Cerebellar nuclear complex (tissue), 1 donor: ENCODE data around the gene GPR87.

ENCODE experiments used
- DNase-seq, 2 experiments: peaks; one replicate each; lab custom pipeline; 2025; lab: John Stamatoyannopoulos, UW

The GPR87 gene, protein sequence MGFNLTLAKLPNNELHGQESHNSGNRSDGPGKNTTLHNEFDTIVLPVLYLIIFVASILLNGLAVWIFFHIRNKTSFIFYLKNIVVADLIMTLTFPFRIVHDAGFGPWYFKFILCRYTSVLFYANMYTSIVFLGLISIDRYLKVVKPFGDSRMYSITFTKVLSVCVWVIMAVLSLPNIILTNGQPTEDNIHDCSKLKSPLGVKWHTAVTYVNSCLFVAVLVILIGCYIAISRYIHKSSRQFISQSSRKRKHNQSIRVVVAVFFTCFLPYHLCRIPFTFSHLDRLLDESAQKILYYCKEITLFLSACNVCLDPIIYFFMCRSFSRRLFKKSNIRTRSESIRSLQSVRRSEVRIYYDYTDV

DNA sequence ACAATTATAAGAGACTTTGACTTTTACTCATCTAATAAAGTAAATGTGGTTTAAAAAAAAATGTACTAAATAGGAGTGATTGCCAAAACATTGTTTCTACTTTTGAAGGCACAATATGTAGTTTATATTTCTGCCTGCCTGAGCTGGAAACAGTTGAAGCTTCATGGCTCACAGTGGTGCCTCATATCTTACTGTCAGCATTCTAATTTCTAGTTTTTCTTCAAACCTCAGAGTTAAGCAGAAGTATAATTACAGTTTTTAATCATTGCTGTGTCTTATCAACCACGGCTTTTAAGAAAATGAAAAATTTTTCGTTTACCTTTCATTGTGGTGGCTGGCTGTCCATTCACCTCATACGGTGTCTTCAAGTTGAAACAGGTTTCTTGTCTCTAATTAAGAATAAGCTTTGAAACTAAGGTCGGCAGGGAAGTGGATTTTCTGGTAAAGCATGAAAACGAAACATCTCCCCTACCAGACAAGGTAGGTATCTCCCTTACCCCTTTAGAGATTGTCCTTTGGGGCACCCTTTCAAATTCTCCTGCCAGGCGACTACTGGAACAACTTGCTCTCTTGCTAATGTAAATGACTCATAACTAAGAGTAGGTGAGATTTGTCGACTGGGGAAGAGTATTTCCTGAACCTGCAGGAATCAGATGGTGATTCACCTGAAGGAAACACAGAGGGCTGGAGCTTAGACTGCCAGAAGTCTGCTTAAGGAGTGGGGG, at the start of gene GPR87:
Gene GPR87 (minus strand): TSS at position 554 of the 725 bp plus-strand sequence. CDS start 16,720 bp downstream, outside the sequence.
- no peak for DNase-seq

DNA sequence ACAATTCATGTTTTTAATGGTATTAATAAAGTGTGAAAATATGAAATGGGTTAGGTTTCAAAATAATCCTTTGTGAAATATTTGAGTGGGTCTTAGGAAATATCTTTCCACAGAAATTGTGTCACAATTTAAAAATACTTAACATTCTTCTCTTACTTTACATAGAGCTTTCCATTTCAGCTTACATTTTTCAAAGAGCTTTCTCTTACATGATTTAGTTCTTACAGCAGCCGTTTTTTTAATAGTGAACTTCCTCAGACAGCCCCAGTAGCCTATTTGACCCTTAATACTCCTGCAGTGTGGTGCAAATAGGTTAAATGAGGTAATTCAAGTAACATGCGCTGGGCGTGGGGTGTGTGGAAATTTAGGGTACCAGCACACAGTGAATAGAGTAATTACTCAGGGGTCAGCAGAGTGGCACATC, 46.1 kb upstream of the GPR87 start:
- no peak for DNase-seq

DNA sequence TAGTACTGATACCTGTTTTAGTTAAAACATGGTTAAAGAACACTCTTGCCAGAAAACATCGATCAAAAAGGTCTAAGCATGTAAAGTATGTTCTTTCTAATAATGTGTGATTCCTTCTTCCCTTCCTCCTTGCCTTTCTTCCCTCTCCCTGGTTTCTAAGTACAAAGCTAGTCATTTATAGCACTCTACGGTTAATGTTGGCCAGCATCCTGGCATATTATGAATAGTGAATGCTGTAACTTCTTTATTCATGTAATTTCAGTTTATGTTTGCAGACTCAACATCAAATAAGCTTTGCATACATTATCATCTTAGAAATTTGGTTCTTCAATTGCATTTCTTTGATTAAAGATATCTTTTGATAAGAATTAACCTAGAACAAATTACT, 40.8 kb upstream of the GPR87 start:
- no peak for DNase-seq

DNA sequence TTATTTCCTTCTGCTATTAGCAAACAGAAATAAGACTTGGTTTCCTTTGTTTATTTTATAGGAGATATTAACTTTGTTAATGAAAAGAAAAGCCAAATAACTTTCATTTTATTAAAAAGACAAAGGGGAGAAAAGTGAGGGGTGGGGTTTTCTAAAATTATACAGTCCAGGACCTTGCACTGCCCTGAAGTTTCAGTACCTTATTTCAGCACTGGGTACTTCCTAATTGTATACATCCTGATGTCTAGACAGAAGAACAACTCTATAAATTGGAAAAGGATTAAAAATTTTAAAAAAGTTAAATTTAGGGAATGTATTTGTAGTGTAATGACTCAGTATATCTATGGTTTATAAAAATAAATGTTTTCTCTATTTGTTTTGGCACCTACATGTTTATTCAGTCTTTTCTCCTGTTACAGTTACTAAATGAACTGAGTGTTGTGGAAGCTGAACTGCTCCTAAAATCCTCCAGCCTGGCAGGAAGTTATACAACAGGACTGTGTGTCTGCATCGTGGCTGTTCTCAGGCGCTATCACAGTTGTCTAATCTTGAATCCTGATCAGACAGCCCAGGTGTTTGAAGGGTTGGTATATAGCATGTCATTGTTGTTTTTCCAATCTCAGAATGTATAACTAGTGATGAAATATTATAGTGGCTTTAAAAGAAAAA, 40.3 kb upstream of the GPR87 start:
- no peak for DNase-seq

DNA sequence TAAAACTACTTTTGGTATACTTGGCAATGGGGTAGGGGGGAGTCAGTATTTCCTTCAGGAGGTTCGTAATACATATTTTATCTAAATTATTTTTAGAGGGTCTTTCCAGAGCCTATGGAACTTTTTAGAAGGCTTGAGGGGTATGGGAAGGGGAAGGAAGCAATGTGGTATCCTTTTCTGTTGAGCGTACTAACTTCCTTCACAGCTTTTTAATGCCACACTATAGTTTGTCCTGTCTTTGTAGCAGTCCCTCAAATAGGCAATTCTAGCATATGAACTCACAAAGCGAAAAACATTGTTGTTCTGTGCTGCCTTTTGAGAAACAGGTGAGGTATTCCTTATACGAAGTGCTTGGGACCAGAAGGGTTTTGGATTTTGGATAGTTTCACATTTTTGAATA, 35.0 kb upstream of the GPR87 start:
- no peak for DNase-seq

DNA sequence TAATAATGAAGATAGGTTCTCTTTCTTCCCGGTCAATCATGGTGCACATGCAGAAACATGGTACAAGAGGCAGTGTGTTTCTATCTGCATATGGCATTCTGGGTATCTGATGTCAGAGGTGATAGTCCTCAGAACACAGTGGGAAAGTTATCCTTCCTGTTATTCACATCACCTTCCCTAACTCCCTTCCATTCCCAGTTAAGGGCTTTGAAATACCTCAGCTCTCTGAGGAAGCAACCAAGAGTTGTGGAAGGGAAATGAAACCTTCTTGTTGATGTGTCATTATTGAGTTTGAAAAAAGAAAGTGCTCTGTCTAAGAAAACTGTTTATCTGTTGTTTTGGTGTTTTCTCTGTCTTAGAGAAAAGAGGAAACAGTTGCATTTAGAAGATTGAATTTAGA, 34.6 kb upstream of the GPR87 start:
- DNase-seq, result no peak

DNA sequence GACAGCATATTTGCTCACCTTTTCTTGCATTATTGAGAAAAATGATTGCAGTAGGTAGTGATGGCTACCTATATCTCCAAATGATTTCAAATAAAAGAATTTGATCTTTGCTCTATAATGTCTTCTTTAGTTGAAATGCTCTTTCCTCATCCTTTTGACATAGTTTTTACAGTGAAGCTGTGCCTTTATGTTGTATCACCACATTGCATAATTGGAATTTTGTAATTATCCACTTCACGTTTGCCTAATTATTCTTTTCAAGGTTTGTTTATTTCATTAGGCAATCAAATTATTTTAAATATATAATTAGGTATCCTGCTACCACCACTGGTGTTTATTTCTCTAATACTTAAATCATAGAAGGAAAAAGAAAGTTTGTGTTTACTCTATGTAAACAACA, 34.0 kb upstream of the GPR87 start:
- DNase-seq, result no peak

DNA sequence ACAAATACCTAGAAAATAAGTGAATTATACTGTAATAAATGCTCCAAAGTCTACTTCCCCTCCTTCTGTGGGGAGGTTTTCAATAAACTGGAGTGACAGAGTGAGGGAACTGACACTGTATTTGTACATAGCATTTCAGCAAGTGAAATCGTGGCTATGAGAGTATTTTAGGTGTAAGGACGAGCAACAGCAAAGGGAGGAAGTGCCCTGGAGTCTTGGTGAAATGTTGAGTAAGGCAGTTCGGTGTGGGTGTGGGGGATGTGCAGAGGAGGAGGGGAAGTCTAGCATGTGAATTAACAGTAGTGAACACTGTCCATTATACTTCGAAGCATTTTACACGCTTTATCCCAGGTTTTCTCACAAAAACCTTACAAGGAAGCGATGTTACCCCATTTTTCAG, 30.8 kb upstream of the GPR87 start:
- no peak for DNase-seq

DNA sequence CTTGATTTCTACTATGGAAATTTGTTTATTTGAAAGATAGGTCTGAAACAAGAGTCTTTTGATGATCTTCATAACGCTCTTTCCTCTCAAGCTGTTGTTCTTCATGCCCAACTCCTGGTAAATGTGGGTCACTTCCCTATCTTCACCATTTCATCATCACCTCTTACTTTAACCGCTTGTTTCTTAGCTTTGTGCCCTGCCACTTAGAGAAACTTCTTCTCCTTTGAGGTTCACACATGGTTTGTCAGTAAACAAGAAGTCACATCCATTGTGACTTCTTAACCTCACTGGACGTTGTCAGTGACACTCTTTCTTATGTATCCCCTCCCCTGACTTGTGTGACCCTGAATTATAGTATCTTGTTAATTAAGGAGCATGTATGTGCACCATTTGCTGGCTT, 29.7 kb upstream of the GPR87 start:
- no peak for DNase-seq

DNA sequence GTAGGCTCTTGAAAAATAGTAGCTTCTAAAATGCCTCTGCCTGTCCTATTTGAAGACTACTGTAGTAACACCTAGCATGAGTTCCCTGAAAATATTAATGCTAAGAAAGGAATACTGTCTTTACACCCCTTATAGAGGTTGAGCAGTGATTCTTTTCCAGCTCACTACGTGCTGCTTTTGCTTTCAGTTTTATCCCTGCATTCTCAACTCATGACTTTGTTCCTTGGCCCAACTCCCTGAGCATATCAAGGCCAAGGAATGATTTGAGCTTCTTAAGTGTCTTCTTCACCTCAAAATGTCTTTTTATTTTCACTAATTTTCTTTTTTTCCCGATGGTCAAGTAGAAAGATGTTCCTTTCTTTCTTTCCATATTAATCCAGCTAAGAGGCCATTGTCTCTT, 29.2 kb upstream of the GPR87 start:
- DNase-seq, result no peak

DNA sequence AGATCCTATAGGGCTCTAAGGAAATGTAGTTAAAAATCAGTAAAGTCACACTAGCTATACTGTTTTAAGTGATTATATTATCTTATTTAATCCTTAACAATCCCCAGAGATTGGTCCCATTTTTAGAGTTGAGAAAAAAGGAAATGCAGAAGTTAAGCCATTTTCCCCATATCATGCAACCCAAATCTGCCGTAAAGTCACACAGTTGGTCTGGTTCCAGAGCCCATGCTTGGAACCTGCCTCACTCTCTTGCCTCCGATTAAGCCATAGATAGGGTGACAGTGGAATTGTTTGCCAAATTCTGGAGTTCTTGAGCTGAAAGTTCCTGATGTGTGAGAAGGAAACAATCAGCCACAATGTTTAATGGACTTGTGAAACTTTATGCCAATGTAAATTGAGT, 15.1 kb upstream of the GPR87 start:
- DNase-seq, result no peak

DNA sequence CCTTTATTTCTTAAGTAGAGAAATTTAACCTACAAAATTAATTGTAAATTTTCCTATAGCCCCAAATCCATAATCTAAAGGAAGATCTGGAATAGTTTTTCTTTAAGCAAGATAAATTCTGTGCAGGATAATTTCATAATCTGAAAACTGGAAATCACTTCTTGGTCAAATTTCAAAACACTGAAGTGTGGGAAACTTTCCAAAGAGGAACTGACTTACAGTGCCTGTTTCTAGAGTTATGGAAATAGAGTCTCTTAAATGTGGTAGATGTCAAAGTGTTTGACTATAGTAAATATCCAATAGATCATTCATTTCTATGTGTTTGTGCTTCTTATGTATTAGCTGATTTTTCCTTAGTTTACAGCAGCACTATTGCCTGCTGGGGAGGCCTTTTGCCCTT, 14.3 kb upstream of the GPR87 start:
- DNase-seq, result no peak

DNA sequence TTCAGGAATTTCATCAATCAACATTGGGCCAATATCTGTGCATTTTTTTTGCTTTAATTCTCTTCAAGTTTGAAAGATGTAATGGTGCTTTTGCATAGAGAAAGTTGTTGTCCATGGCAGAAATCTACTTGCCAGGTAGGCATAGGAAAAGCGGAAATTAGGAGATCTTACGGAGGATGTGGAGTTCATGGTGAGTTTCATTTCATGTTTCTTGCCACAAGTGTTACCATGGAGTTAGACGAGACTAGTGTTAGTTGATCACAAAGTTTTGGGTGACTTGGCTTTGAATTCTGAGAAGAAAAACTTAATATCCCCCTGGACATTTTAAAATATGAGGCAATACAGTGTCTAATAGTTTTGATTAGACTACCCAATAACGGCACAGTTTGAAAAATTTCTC, 13.8 kb upstream of the GPR87 start:
- no peak for DNase-seq

DNA sequence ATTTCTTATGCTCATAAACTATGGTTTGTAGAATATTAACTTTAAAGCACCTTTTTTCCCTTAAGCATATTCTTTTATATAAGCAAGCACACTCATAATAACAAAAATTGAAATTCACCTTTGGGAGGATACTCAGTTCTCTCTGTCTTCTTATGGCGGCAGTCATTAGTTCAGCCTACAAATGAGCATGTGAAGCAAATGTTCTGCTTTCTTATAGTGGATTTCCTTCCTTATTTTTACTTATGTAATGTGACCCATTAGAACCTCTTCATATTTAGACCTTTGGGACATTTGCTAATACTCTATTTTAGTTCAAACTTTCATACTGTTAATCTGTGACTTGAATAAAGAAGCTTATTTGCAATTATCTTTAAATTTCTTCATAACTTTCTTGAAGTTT, 12.7 kb upstream of the GPR87 start, which contains the start of gene P2RY13:
Gene P2RY13 (minus strand): TSS at position 187 of the 400 bp plus-strand sequence. CDS start 21 bp downstream, at position 166.
- DNase-seq, result no peak

DNA sequence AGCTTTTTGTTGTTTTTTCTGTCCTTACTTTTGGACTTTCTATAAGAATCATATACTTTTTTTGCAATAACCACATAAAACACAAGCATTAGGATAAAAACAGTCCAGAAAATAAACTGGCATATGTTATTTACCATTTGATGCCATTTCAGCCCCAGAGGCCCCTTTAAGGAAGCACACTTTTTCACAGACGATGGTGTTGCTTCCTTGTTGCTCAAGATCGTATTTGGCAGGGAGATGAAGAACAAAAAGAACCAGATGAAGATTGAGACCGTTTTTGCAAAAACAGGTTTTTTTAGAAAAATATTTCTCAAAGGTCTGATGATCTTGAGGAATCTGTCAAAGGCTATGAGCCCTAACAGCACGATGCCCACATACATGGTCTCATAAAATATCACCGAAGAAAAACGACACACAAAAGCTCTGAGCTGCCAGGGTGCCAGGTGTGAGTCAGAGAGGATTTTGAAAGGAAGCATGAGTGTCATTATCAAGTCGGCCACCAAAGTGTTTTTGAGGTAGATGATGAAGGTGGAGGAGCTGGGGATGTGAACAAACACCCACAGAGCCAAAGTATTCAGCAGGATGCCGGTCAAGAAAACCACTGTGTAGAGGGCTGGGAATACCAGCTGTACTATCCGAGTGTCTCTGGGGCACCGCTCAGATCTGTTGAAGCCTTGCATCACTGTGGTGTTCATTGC, 11.8 kb upstream of the GPR87 start:
- DNase-seq, result no peak

DNA sequence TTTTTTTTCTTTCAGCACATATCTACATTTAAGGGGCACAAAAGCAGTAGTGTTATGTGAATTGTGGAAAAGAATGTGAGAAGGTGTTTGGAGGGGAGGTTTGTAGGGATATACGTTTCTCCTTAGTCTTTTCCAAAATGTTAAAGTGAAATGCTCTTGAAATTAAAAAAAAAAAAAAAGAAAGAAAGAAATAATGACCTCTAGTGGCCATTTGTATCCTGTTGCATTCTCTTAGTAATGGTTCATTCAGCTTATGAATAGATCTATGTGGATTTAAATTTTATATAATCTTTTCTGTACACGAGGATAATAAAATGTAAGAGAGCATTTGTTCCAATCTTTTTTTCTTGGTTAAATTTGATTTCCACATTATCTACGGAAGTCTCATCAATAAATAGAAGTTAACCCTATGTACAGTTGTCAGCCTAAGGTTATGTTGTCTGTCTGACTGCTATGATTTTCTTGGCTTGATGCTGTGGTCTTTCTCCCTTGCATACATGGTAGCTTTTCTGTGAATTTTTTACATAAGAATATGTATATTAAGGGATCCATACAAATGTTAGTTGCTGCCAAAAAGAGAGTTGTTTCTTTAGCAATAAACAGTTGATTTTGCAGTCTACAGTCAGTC, 11.1 kb upstream of the GPR87 start:
- DNase-seq, result no peak

DNA sequence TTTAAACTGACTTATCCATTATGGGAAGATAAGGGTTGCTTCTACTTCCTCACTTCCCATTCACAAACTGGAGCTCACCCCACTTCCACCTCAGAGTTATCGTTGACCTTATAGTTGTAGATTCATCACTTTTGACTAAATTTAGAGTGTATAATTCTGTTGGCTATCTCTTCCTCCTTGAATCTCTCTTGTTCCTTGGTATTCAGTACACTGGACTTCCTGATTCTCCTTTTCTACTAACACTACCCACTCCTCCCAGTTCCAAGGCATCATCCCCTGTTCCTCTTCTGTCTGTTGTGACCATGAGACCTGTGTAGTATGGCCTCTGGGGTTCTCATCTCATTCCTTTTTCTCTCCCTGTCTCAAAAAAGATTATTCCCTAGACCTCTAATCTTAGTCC, 5.9 kb upstream of the GPR87 start:
- no peak for DNase-seq

DNA sequence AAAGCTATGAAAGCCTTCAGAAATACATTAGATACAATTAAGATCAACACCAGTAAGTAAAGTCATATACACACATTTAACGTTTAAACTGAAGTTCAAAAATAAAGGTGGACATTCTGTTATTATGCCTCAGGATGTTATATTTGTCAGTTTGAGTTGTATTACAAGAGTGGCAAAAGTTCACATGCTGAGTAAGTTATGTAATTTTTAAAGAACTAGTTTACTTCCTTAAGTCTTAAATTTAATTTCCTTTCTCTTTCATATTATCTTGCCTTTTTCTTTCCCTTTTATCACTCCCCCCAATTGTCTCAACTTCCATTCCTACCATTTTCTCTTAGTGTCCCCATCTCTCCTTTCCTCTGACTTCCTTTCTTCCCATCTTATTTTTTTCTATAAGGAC, 4.9 kb upstream of the GPR87 start:
- no peak for DNase-seq

DNA sequence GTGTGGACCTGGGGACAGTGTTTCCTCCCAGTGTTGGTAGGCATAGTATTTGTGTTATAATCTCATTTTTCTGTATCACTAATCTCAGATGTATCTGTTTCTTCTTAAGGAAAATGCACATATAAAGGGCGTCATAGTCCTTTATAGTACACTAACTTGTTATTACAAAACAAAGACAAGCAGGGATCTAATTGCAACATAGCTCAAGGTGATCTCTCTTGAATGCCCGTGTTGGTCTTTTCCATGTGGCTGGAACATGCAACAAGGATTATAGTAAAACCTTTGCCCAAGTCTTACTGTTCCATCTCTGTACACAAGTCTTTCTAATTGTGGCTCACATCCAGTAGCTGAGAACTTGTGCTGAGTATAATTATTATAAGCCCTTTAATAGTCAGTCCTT, 3.5 kb upstream of the GPR87 start:
- no peak for DNase-seq

DNA sequence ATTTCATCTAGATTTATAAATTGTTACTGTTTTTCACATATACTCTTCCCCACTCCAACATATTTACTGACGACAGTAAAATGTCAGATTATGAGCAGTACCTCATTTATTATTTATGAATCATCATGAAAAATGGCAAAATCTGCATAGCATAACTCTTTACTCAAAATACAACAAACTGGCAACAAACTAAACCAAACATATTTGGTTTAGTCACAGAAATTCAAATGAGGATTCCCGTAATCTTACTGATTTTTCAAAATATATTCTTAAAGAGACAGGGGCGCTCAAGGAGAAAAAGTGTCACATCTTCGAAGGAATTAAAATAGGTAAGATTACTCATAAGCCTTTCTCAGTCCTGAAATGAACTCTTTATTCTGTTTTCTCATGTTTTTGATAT, 3.0 kb upstream of the GPR87 start:
- DNase-seq, result no peak

DNA sequence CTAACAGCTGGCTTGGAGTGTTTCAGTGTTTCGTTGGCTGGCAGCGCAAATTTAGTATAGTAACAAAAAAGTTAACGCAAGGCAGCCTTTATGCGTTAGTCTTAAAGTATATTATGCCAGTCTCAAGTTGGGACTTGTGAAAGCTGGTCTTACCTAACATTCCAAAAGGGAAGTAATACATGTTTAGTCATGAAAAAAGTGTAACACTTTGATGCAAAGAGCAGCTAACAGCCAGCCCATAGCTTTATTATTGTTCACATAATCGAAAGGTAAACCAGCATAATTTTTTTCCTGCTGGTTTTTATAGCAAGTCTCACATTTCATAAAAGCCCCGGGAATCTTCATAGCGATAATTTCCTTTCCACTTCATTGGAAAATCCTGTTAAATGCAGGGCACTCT, 2.4 kb upstream of the GPR87 start:
- no peak for DNase-seq

DNA sequence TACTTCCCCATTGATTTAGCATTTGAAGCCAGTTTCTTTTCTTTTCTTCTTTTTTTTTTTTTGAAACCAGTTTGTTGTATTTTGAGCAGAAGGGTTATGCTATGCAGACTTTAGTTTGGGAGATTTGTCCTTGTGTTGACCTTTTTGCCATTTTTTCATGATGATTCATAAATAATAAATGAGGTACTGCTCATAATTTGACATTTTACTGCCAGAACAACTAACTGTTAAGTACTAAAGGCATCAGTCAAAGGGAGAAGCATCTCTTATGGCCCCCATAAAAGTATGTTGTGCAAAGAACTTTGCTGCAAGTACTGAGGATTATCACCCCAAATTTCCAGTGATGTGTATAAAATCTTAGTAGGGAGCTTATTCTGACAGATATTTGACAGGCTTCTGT, 1.7 kb upstream of the GPR87 start:
- DNase-seq, result no peak
